Activated T-cell treated with anti-CD3 and anti-CD28 coated beads for 1 hour (primary cell): ENCODE data around the gene HOXD3.

ENCODE experiments used
- DNase-seq: peaks from one replicate; pipeline ENCODE4 v3.0.0-alpha.2; 2020; ENCODE audit warnings: low read depth

The HOXD3 gene

GRCh38 chr2:176156807-176157498 lies at the start of gene HOXD3:
TSS of gene HOXD3 (plus strand) at chr2:176157307. CDS start at chr2:176169115, 11,808 bp downstream.
- DNase-seq = no peak

- DNase-seq = no peak
Observed at GRCh38 chr2:176107731-176108181, 49.4 kb upstream of the HOXD3 start.

- DNase-seq = no peak
Observed at GRCh38 chr2:176109192-176109901, 47.8 kb upstream of the HOXD3 start.

GRCh38 chr2:176109946-176110345 lies 47.2 kb upstream of the HOXD3 start:
- DNase-seq = no peak

- DNase-seq = no peak
Observed at GRCh38 chr2:176110415-176111308, 46.4 kb upstream of the HOXD3 start.

- DNase-seq = no peak
Observed at GRCh38 chr2:176111309-176111663, 45.8 kb upstream of the HOXD3 start.

- DNase-seq = no peak
Observed at GRCh38 chr2:176111846-176112374, 45.2 kb upstream of the HOXD3 start.

GRCh38 chr2:176112375-176113302 lies 44.5 kb upstream of the HOXD3 start:
- no peak for DNase-seq

- DNase-seq = no peak
Observed at GRCh38 chr2:176114120-176114929, 42.8 kb upstream of the HOXD3 start.

GRCh38 chr2:176114930-176115625 lies 42.0 kb upstream of the HOXD3 start:
- no peak for DNase-seq

GRCh38 chr2:176115883-176116813 lies 41.0 kb upstream of the HOXD3 start, which contains the start of gene HOXD10:
TSS of gene HOXD10 (plus strand) at chr2:176116778. CDS start at chr2:176116834, 56 bp downstream.
- no peak for DNase-seq

- no peak for DNase-seq
Observed at GRCh38 chr2:176117162-176117822, 39.8 kb upstream of the HOXD3 start.

- DNase-seq = no peak
Observed at GRCh38 chr2:176117823-176118371, 39.2 kb upstream of the HOXD3 start.

- no peak for DNase-seq
Observed at GRCh38 chr2:176118601-176119339, 38.3 kb upstream of the HOXD3 start.

GRCh38 chr2:176120364-176121189 lies 36.5 kb upstream of the HOXD3 start:
- no peak for DNase-seq
